ENCODE results near the gene UBE2Z. TPM values are rescaled to one million over a fixed set of nuclear protein-coding genes. Genes with fewer than 3 reads are reported as not detected.

Gene UBE2Z
- polyA plus RNA-seq = 53.3 and 70.3 TPM in 2 replicates
- polyA minus RNA-seq = 53.1 and 62.4 TPM in 2 replicates

DNA sequence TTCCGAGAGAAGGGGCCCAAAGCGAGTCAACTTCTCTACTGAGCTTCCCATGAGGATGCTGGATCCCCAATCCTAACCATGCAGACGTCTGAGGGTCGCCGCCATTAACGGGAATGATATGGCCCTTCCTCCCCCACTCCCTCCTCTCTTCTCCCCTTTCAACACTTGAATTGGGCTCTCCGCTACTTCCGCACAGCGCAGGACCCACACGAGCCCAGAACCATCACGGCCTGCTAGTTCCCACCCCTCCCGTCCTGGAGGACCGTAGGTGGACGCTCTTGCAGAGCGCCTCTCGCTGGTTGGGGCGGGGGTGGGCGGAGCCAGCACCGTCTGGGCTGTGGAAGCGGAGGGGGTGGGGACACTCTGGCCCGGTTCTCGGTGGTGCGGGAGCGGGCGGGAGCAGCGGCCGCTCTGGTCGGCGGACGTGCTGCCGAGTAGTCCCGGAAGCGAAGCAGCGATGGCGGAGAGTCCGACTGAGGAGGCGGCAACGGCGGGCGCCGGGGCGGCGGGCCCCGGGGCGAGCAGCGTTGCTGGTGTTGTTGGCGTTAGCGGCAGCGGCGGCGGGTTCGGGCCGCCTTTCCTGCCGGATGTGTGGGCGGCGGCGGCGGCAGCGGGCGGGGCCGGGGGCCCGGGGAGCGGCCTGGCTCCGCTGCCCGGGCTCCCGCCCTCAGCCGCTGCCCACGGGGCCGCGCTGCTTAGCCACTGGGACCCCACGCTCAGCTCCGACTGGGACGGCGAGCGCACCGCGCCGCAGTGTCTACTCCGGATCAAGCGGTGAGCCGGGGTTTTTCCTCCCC, at the start of gene UBE2Z:
UBE2Z (plus strand) TSS at position 361 of the 797 bp plus-strand sequence; CDS start at position 458, 97 bp downstream.
- peak within 1 kb of the TSS; percentile 40 for H2AFZ ChIP-seq (ENCODE audit: low read depth, low read length)
- no peaks in the 10 kb centered on the region for H4K20me1 ChIP-seq (ENCODE audit: insufficient read depth)
- H3K27me3 ChIP-seq (ENCODE audit: insufficient read depth, low read depth, low read length) = no peaks in the 10 kb centered on the region
- H3F3A ChIP-seq (ENCODE audit: insufficient read depth, low read length, poor library complexity, severe bottlenecking) = no peaks in the 10 kb centered on the region
- H3K9me2 ChIP-seq (ENCODE audit: insufficient read depth, low read length) = no peaks in the 10 kb centered on the region
- H3K79me2 ChIP-seq (replicated peaks; ENCODE audit: insufficient read depth, low read length) = peaks cover 36% of the 10 kb centered on the region
- H3K36me3 ChIP-seq (ENCODE audit: insufficient read depth, low read length) = no peaks in the 10 kb centered on the region
- peak within 1 kb of the TSS; percentile 92 for H3K9ac ChIP-seq (ENCODE audit: low read length)
- no peaks in the 10 kb centered on the region for H3K9me3 ChIP-seq (ENCODE audit: low read length)
- peak within 1 kb of the TSS; percentile 82 for H3K4me2 ChIP-seq (ENCODE audit: low read length)
- H3K27ac ChIP-seq (ENCODE audit: low read length) = peak within 1 kb of the TSS; percentile 87
- H3K4me3 ChIP-seq (ENCODE audit: low read length) = peak within 1 kb of the TSS; percentile 72
- TF ChIP-seq, protein P1, sequence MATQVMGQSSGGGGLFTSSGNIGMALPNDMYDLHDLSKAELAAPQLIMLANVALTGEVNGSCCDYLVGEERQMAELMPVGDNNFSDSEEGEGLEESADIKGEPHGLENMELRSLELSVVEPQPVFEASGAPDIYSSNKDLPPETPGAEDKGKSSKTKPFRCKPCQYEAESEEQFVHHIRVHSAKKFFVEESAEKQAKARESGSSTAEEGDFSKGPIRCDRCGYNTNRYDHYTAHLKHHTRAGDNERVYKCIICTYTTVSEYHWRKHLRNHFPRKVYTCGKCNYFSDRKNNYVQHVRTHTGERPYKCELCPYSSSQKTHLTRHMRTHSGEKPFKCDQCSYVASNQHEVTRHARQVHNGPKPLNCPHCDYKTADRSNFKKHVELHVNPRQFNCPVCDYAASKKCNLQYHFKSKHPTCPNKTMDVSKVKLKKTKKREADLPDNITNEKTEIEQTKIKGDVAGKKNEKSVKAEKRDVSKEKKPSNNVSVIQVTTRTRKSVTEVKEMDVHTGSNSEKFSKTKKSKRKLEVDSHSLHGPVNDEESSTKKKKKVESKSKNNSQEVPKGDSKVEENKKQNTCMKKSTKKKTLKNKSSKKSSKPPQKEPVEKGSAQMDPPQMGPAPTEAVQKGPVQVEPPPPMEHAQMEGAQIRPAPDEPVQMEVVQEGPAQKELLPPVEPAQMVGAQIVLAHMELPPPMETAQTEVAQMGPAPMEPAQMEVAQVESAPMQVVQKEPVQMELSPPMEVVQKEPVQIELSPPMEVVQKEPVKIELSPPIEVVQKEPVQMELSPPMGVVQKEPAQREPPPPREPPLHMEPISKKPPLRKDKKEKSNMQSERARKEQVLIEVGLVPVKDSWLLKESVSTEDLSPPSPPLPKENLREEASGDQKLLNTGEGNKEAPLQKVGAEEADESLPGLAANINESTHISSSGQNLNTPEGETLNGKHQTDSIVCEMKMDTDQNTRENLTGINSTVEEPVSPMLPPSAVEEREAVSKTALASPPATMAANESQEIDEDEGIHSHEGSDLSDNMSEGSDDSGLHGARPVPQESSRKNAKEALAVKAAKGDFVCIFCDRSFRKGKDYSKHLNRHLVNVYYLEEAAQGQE (IDR thresholded peaks at IDR 0.05; ENCODE audit: borderline replicate concordance) = peak; percentile 51
- peak; percentile 72 for TF ChIP-seq MXI1 (conservative IDR thresholded peaks at IDR 0.05; ENCODE audit: poor library complexity, severe bottlenecking)
- no peak for TF ChIP-seq EZH2 (IDR thresholded peaks at IDR 0.05; ENCODE audit: borderline replicate concordance, insufficient read depth, low read length, poor library complexity, severe bottlenecking)
- TF ChIP-seq POLR2AphosphoS5 (IDR thresholded peaks at IDR 0.05) = peak; percentile 88
- TF ChIP-seq, protein P2, sequence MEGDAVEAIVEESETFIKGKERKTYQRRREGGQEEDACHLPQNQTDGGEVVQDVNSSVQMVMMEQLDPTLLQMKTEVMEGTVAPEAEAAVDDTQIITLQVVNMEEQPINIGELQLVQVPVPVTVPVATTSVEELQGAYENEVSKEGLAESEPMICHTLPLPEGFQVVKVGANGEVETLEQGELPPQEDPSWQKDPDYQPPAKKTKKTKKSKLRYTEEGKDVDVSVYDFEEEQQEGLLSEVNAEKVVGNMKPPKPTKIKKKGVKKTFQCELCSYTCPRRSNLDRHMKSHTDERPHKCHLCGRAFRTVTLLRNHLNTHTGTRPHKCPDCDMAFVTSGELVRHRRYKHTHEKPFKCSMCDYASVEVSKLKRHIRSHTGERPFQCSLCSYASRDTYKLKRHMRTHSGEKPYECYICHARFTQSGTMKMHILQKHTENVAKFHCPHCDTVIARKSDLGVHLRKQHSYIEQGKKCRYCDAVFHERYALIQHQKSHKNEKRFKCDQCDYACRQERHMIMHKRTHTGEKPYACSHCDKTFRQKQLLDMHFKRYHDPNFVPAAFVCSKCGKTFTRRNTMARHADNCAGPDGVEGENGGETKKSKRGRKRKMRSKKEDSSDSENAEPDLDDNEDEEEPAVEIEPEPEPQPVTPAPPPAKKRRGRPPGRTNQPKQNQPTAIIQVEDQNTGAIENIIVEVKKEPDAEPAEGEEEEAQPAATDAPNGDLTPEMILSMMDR (IDR thresholded peaks at IDR 0.05; ENCODE audit: poor library complexity, severe bottlenecking) = peak; percentile 64
- peak; percentile 52 for TF ChIP-seq EP300 (conservative IDR thresholded peaks at IDR 0.05; ENCODE audit: poor library complexity, severe bottlenecking)
- TF ChIP-seq RAD21 (conservative IDR thresholded peaks at IDR 0.05) = peak; percentile 18
- TF ChIP-seq TAF1 (IDR thresholded peaks at IDR 0.05; ENCODE audit: low read depth) = peak; percentile 89
- peak; percentile 1 for TF ChIP-seq SMC3 (conservative IDR thresholded peaks at IDR 0.05; ENCODE audit: poor library complexity)

DNA sequence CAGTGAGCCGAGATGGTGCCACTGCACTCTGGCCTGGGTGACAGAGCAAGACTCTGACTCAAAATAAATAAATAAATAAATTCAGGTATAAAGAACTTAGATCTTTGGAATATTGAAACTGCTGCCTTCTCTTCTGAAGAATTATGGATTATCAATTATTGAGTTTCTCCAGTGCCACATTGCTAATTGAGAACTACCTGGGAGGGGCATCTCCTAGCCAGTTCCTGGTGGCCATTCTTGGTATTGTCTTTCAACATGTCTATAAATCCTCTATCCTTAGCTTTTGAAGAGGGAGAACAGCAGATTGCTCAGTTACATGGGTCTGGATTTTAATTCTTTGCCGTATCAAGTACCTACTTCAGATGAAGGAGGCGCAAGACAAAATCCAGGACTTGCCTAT, 48.2 kb upstream of the UBE2Z start:
- no peak overlapping the region for H2AFZ ChIP-seq (ENCODE audit: low read depth, low read length)
- H3K79me2 ChIP-seq (replicated peaks; ENCODE audit: insufficient read depth, low read length) = no peaks in the 10 kb centered on the region
- no peak overlapping the region for H3K4me2 ChIP-seq (ENCODE audit: low read length)
- no peak overlapping the region for H3K9ac ChIP-seq (ENCODE audit: low read length)
- H3F3A ChIP-seq (ENCODE audit: insufficient read depth, low read length, poor library complexity, severe bottlenecking) = no peaks in the 10 kb centered on the region
- H3K27me3 ChIP-seq (ENCODE audit: insufficient read depth, low read depth, low read length) = no peaks in the 10 kb centered on the region
- TF ChIP-seq RAD21 (conservative IDR thresholded peaks at IDR 0.05) (no peak), MXI1 (conservative IDR thresholded peaks at IDR 0.05; ENCODE audit: poor library complexity, severe bottlenecking) (no peak), TAF1 (IDR thresholded peaks at IDR 0.05; ENCODE audit: low read depth) (no peak), EZH2 (IDR thresholded peaks at IDR 0.05; ENCODE audit: borderline replicate concordance, insufficient read depth, low read length, poor library complexity, severe bottlenecking) (no peak), SMC3 (conservative IDR thresholded peaks at IDR 0.05; ENCODE audit: poor library complexity) (no peak), EP300 (conservative IDR thresholded peaks at IDR 0.05; ENCODE audit: poor library complexity, severe bottlenecking) (no peak)
- TF ChIP-seq, protein P1 (IDR thresholded peaks at IDR 0.05; ENCODE audit: borderline replicate concordance) = no peak
- TF ChIP-seq, protein P2 (IDR thresholded peaks at IDR 0.05; ENCODE audit: poor library complexity, severe bottlenecking) = no peak
- no peak overlapping the region for H3K4me3 ChIP-seq (ENCODE audit: low read length)
- no peaks in the 10 kb centered on the region for H4K20me1 ChIP-seq (ENCODE audit: insufficient read depth)
- no peaks in the 10 kb centered on the region for H3K9me3 ChIP-seq (ENCODE audit: low read length)
- H3K9me2 ChIP-seq (ENCODE audit: insufficient read depth, low read length) = no peaks in the 10 kb centered on the region
- H3K36me3 ChIP-seq (ENCODE audit: insufficient read depth, low read length) = no peaks in the 10 kb centered on the region
- H3K27ac ChIP-seq (ENCODE audit: low read length) = no peak overlapping the region

All from neural cell (in vitro differentiated cells).